GM18951 (cell line): ENCODE data around the gene SLC26A9.

Source experiments
- POLR2A ChIP-seq: IDR thresholded peaks from 4 replicates; pipeline ENCODE4 v1.6.1; 2011; ENCODE audit warnings: mild to moderate bottlenecking; ENCODE audit not compliant: insufficient read length, insufficient read depth; ENCODE audit errors: extremely low read depth
- in situ Hi-C: fragments of 300-500 bp; cut with MboI; formaldehyde crosslinking; loops from one replicate; pipeline ENCODE4 v1.12.0; 2022; ENCODE audit warnings: low sequenced_read_pairs, mixed read lengths, inconsistent platforms; ENCODE audit not compliant: unreplicated experiment

SLC26A9 gene

GRCh38 chr1:205943245-205943644, at the start of gene SLC26A9:
Gene SLC26A9 (minus strand): TSS chr1:205943456. CDS start chr1:205935820, 7,636 bp downstream.
- in situ Hi-C loops = no loop called here
- no peak for TF ChIP-seq POLR2A

- no peak for TF ChIP-seq POLR2A
- in situ Hi-C loops = no loop called here
Observed at GRCh38 chr1:205992218-205992882, 49.1 kb upstream of the SLC26A9 start.

GRCh38 chr1:205991237-205991636, 48.0 kb upstream of the SLC26A9 start:
- no peak for TF ChIP-seq POLR2A
- in situ Hi-C loops = no loop called here

- TF ChIP-seq POLR2A = no peak
- in situ Hi-C loops = no loop called here
Observed at GRCh38 chr1:205990226-205990625, 47.0 kb upstream of the SLC26A9 start.

GRCh38 chr1:205989786-205990185, 46.5 kb upstream of the SLC26A9 start:
- no peak for TF ChIP-seq POLR2A
- in situ Hi-C loops = loop anchor here (10.0 kb wide), 1 partner anchor 115 kb away; no protein-coding TSS in a partner anchor

GRCh38 chr1:205988585-205988995, 45.3 kb upstream of the SLC26A9 start:
- no peak for TF ChIP-seq POLR2A
- in situ Hi-C loops = loop anchor here (10.0 kb wide), 1 partner anchor 116 kb away; no protein-coding TSS in a partner anchor

GRCh38 chr1:205986861-205987260, 43.6 kb upstream of the SLC26A9 start:
- in situ Hi-C loops = loop anchor here (10.0 kb wide), 1 partner anchor 118 kb away; no protein-coding TSS in a partner anchor
- TF ChIP-seq POLR2A = no peak

- no peak for TF ChIP-seq POLR2A
- in situ Hi-C loops = loop anchor here (10.0 kb wide), 1 partner anchor 119 kb away; no protein-coding TSS in a partner anchor
Observed at GRCh38 chr1:205986292-205986691, 43.0 kb upstream of the SLC26A9 start.

GRCh38 chr1:205985330-205986005, 42.2 kb upstream of the SLC26A9 start:
- no peak for TF ChIP-seq POLR2A
- in situ Hi-C loops = loop anchor here (10.0 kb wide), 1 partner anchor 119 kb away; no protein-coding TSS in a partner anchor

- in situ Hi-C loops = loop anchor here (10.0 kb wide), 1 partner anchor 121 kb away; no protein-coding TSS in a partner anchor
- TF ChIP-seq POLR2A = no peak
Observed at GRCh38 chr1:205983925-205984725, 40.9 kb upstream of the SLC26A9 start.

GRCh38 chr1:205981257-205981656, 38.0 kb upstream of the SLC26A9 start:
- TF ChIP-seq POLR2A = no peak
- in situ Hi-C loops = loop anchor here (10.0 kb wide), 1 partner anchor 124 kb away; no protein-coding TSS in a partner anchor

GRCh38 chr1:205980237-205980870, 37.1 kb upstream of the SLC26A9 start:
- in situ Hi-C loops = loop anchor here (10.0 kb wide), 1 partner anchor 124 kb away; no protein-coding TSS in a partner anchor
- no peak for TF ChIP-seq POLR2A
